ENCODE results near the gene TSPAN8.
"Not testable (repeated sequence)": the region's sequence is repeated elsewhere in the genome, so short reads cannot be mapped to it uniquely, and the experiment has no call there.

TSPAN8 gene

DNA sequence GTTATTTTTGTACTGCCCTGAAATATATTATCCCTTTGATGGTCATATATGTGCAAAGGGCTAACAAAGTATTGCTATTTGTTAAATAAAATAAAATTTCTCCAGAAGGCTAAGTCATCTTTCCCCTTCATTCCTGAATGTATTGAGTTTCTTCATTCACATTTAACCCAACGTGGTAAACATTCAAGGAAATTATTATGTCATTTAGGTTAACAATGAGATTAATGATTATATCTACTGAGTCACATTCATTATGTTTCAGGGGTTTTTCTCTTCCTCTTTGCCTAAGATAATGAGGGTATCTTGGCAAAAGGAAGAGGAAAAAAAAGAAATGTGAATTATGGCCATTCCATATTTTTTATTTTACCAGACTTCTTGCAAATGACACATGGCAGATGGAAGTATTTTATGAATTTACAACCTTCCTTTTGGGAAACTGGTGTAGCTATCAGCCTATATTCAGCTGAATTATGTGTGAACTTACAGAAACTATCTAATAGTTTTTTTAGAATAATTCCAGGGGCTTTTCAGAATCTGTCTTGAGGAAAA lies 27.2 kb downstream of the TSPAN8 start:
- Histone ChIP-seq H3K9me3 (no peaks in the 10 kb centered on the region), H3K27me3 (ENCODE audit: low read depth) (no peaks in the 10 kb centered on the region), H3K4me3 (no peak overlapping the region), H3K36me3 (replicated peaks) (no peaks in the 10 kb centered on the region), H3K4me1 (no peaks in the 10 kb centered on the region)
- DNase-seq (ENCODE audit: low spot score in 2 of 2) = no peak
- in situ Hi-C loops (cut with MboI; ENCODE audit: low sequenced_read_pairs) = no loop called here

DNA sequence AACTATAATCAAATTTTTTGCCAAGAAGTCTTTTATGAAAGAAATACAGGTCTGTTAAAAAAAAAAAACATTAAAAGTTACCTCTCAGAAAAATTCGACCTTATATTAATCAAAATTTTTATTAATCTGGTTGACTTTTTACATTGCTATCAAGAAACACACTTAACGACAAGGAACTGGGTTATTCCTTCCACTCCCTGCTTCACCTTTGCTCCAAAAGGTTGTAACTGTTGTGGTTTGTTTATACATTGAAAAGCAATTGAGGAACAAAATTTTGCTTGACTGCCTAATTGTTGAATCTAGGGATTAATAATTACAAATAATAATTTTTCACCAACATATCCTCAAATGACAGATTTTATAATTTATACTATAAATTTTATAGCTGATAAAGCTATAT lies 28.4 kb downstream of the TSPAN8 start:
- in situ Hi-C loops (cut with MboI; ENCODE audit: low sequenced_read_pairs) = no loop called here
- no peak for DNase-seq (ENCODE audit: low spot score in 2 of 2)
- Histone ChIP-seq H3K27me3 (ENCODE audit: low read depth) (no peaks in the 10 kb centered on the region), H3K36me3 (replicated peaks) (no peaks in the 10 kb centered on the region), H3K4me1 (no peaks in the 10 kb centered on the region), H3K4me3 (no peak overlapping the region), H3K9me3 (no peaks in the 10 kb centered on the region)

GRCh38 chr12:71128191-71128788 lies 29.5 kb downstream of the TSPAN8 start:
- in situ Hi-C loops (cut with MboI; ENCODE audit: low sequenced_read_pairs) = no loop called here
- Histone ChIP-seq H3K36me3 (replicated peaks) (no peaks in the 10 kb centered on the region), H3K9me3 (no peaks in the 10 kb centered on the region), H3K4me3 (no peak overlapping the region), H3K4me1 (no peaks in the 10 kb centered on the region), H3K27me3 (ENCODE audit: low read depth) (no peaks in the 10 kb centered on the region)
- no peak for DNase-seq (ENCODE audit: low spot score in 2 of 2)

GRCh38 chr12:71125949-71126348 lies 31.9 kb downstream of the TSPAN8 start:
- in situ Hi-C loops (cut with MboI; ENCODE audit: low sequenced_read_pairs) = no loop called here
- H3K4me3 ChIP-seq = no peak overlapping the region
- H3K27me3 ChIP-seq (ENCODE audit: low read depth) = no peaks in the 10 kb centered on the region
- H3K4me1 ChIP-seq = no peaks in the 10 kb centered on the region
- H3K9me3 ChIP-seq = no peaks in the 10 kb centered on the region
- H3K36me3 ChIP-seq (replicated peaks) = no peaks in the 10 kb centered on the region
- no peak for DNase-seq (ENCODE audit: low spot score in 2 of 2)

- H3K36me3 ChIP-seq (replicated peaks) = no peaks in the 10 kb centered on the region
- H3K4me3 ChIP-seq = no peak overlapping the region
- no peaks in the 10 kb centered on the region for H3K9me3 ChIP-seq
- in situ Hi-C loops (cut with MboI; ENCODE audit: low sequenced_read_pairs) = no loop called here
- DNase-seq (ENCODE audit: low spot score in 2 of 2) = no peak
- H3K4me1 ChIP-seq = no peaks in the 10 kb centered on the region
- no peaks in the 10 kb centered on the region for H3K27me3 ChIP-seq (ENCODE audit: low read depth)
These were observed 32.3 kb downstream of the TSPAN8 start for GRCh38 chr12:71125515-71125914.

- Histone ChIP-seq H3K4me1 (no peaks in the 10 kb centered on the region), H3K36me3 (replicated peaks) (no peaks in the 10 kb centered on the region), H3K27me3 (ENCODE audit: low read depth) (no peaks in the 10 kb centered on the region), H3K9me3 (no peaks in the 10 kb centered on the region), H3K4me3 (no peak overlapping the region)
- DNase-seq (ENCODE audit: low spot score in 2 of 2) = no peak
- in situ Hi-C loops (cut with MboI; ENCODE audit: low sequenced_read_pairs) = no loop called here
These were observed 32.9 kb downstream of the TSPAN8 start for GRCh38 chr12:71124835-71125460.

- DNase-seq (ENCODE audit: low spot score in 2 of 2); H3K4me1 ChIP-seq; in situ Hi-C loops (cut with MboI; ENCODE audit: low sequenced_read_pairs); H3K27me3 ChIP-seq (ENCODE audit: low read depth); H3K36me3 ChIP-seq (replicated peaks); H3K9me3 ChIP-seq; H3K4me3 ChIP-seq: not testable (repeated sequence)
These were observed 44.7 kb downstream of the TSPAN8 start for GRCh38 chr12:71113148-71113547.

- DNase-seq (ENCODE audit: low spot score in 2 of 2) = no peak
- Histone ChIP-seq H3K4me3 (no peak overlapping the region), H3K36me3 (replicated peaks) (no peaks in the 10 kb centered on the region), H3K27me3 (ENCODE audit: low read depth) (no peaks in the 10 kb centered on the region), H3K4me1 (no peaks in the 10 kb centered on the region), H3K9me3 (no peaks in the 10 kb centered on the region)
- in situ Hi-C loops (cut with MboI; ENCODE audit: low sequenced_read_pairs) = no loop called here
These were observed 48.0 kb downstream of the TSPAN8 start for GRCh38 chr12:71109834-71110233.

GRCh38 chr12:71108355-71108754 lies 49.4 kb downstream of the TSPAN8 start:
- DNase-seq (ENCODE audit: low spot score in 2 of 2) = no peak
- in situ Hi-C loops (cut with MboI; ENCODE audit: low sequenced_read_pairs) = no loop called here

DNA sequence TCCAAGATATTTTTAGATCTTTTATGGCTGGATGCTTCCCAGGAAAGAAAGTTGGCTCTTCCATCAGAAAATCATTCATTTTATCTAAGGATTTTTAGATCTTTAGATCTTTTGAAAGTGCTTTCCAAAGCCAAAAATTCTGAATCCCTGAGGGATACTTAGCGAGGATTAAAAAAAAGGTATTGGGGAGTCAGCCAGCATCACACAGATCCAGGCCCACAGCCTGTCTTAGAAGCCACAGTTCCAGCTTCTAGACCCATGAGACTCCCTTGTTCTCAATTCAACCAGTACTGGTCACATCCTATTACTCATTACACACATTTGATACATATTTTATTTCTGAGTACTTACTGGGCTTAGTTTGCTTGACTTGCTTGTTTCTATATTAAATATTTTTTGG lies 49.9 kb downstream of the TSPAN8 start:
- in situ Hi-C loops (cut with MboI; ENCODE audit: low sequenced_read_pairs) = no loop called here
- no peaks in the 10 kb centered on the region for H3K27me3 ChIP-seq (ENCODE audit: low read depth)

More at GRCh38 chr12:71108355-71108754, 49.4 kb downstream of the TSPAN8 start:
- Histone ChIP-seq H3K36me3 (replicated peaks) (no peaks in the 10 kb centered on the region), H3K4me1 (no peaks in the 10 kb centered on the region), H3K4me3 (no peak overlapping the region), H3K27me3 (ENCODE audit: low read depth) (no peaks in the 10 kb centered on the region), H3K9me3 (no peaks in the 10 kb centered on the region)

DNA sequence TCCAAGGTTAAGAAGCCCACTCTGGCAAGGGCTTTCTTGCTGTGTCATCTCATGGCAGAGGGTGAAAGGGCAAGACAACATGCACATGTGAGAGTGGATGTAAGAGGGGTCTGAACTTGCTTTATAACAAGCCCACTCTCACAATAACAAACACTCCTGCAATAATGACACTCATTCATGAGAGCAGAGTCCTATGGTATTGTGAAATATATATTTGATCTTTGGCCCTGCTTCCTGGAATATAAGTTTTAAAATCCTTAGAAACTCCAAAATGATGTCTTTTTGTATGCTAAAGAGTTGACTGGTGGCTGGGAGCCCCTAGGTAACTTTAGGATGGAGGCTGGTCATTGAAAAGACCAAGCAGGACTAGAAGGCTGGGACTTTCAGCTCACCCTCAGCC lies 51.8 kb downstream of the TSPAN8 start:
- in situ Hi-C loops (cut with MboI; ENCODE audit: low sequenced_read_pairs) = no loop called here
- no peaks in the 10 kb centered on the region for H3K36me3 ChIP-seq (replicated peaks)

More for the DNA sequence above, 49.9 kb downstream of the TSPAN8 start:
- no peak for DNase-seq (ENCODE audit: low spot score in 2 of 2)
- H3K4me3 ChIP-seq = no peak overlapping the region
- H3K4me1 ChIP-seq = no peaks in the 10 kb centered on the region
- H3K36me3 ChIP-seq (replicated peaks) = no peaks in the 10 kb centered on the region
- H3K9me3 ChIP-seq = no peaks in the 10 kb centered on the region

DNA sequence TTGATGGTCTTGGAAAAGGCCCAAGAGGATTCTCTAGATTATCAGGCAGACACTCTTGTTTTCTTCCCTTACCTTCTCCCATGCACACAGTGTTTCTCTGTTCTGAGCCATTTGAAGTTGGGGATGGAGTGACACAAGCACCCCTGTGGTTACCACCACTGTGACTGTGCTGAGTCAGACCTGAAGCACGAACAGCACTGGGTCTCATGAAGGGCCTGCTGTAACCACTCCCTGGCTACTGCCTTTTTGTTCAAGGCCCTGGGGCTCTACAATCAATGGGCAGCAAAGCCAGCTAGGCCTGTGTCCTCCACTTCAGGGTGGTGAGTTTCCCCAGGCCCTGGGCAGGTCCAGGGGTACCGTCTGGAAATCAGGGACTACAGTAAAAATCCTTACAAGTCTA lies 65.5 kb downstream of the TSPAN8 start:
- Histone ChIP-seq H3K9me3 (no peaks in the 10 kb centered on the region), H3K4me3 (no peak overlapping the region), H3K4me1 (no peaks in the 10 kb centered on the region), H3K27me3 (ENCODE audit: low read depth) (no peaks in the 10 kb centered on the region), H3K36me3 (replicated peaks) (no peaks in the 10 kb centered on the region)
- in situ Hi-C loops (cut with MboI; ENCODE audit: low sequenced_read_pairs) = no loop called here
- DNase-seq (ENCODE audit: low spot score in 2 of 2) = no peak

More for the DNA sequence above, 51.8 kb downstream of the TSPAN8 start:
- Histone ChIP-seq H3K4me3 (no peak overlapping the region), H3K4me1 (no peaks in the 10 kb centered on the region), H3K9me3 (no peaks in the 10 kb centered on the region), H3K27me3 (ENCODE audit: low read depth) (no peaks in the 10 kb centered on the region)
- no peak for DNase-seq (ENCODE audit: low spot score in 2 of 2)

DNA sequence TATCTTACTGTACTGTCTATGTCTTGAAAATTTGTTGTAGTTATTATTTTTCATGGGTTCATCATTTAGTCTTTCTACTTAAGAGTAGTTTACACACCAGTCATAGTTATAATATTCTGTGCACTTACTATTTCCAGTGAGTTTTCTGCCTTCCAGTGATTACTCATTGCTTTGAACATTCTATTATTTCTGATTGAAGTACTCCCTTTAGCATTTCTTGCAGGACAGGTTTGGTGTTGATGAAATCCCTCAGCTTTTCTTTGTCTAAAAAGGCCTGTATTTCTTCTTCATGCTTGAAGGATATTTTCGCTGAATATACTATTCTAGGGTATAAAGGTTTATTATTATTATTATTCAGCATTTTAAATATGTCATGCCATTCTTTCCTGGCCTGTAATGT lies 66.8 kb downstream of the TSPAN8 start:
- in situ Hi-C loops (cut with MboI; ENCODE audit: low sequenced_read_pairs) = no loop called here
- no peaks in the 10 kb centered on the region for H3K27me3 ChIP-seq (ENCODE audit: low read depth)
- no peaks in the 10 kb centered on the region for H3K36me3 ChIP-seq (replicated peaks)
- no peaks in the 10 kb centered on the region for H3K4me1 ChIP-seq
- no peak for DNase-seq (ENCODE audit: low spot score in 2 of 2)
- no peaks in the 10 kb centered on the region for H3K9me3 ChIP-seq
- H3K4me3 ChIP-seq = no peak overlapping the region

DNA sequence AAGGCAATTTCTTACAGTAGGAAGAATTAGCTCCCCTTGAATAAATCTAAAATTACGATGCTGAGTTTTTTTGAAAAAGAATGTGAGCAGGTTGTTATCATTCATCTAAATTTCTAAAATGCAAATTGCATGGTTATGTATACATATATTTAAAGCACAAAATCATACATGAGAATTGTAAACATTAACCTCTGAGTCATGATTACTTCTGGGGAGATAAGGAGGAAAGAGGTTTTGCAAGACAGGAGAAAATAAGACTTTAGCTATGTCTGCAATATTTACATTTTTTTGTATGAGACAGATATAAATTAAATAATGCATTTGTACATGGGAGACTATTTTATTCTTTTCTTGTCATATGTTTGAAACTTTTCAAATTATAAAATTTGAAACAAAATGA lies 72.2 kb downstream of the TSPAN8 start:
- in situ Hi-C loops (cut with MboI; ENCODE audit: low sequenced_read_pairs) = no loop called here
- Histone ChIP-seq H3K36me3 (replicated peaks) (no peaks in the 10 kb centered on the region), H3K4me1 (no peaks in the 10 kb centered on the region), H3K9me3 (no peaks in the 10 kb centered on the region), H3K27me3 (ENCODE audit: low read depth) (no peaks in the 10 kb centered on the region), H3K4me3 (no peak overlapping the region)
- DNase-seq (ENCODE audit: low spot score in 2 of 2) = no peak

All from HAP-1 (cell line).